Measurements from ENCODE around the gene ZFAND6. TPM values are rescaled to one million over a fixed set of nuclear protein-coding genes. Genes with fewer than 3 reads are reported as not detected.
"Not testable (repeated sequence)": the region's sequence is repeated elsewhere in the genome, so short reads cannot be mapped to it uniquely, and the experiment has no call there.

ZFAND6 gene
- polyA plus RNA-seq, 3 donors from 2014 or later = 136 to 143 (median 136) TPM

DNA sequence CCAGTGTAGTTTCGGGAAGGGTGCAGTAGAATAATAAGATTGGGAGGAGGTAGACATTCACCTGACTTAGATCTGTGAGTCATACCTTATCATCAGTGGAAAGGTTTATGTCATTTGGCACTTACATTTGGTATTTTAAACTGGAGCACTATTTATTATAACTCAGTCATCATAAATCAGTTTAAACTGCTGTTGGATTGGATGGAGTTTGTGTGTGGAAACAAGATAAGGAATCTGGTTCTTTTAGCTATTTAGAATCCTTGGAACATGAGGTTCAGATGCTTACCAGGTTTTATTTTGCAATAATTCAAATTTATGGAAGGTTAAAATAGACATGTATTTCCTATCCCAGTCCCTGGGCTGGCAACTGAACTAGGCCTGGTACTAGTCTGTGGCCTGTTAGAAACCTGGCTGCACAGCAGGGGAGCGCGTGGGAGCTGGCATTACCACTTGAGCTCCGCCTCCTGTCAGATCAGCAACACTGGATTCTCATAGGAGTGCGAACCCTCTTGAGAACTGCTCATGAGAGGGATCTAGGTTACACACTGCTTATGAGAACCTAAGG lies 34.5 kb downstream of the ZFAND6 start:
- no peak for DNase-seq
- Mint-ChIP-seq H3K4me1 (peaks cover 43 to 75% of the 10 kb centered on the region in 2 donors), H3K9me3 (no peaks in the 10 kb centered on the region)

DNA sequence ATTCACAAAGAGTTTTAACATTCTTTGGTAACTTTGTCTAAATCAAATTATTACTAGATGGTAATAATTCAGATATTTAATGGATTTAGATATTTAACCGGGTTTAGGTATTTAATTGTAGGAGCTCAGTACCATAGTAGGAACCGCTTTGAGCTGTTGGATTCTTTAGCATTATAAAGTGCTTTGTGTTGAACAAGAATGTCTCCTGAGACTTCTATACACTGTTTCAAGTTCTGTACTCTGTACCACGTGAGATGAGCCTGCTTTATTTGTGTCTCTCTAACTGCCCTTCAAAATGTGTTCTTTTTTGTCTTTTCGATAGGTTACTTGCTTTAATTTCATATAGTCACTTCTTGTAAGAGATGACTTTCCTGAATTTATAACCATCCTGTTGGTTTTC lies 36.0 kb downstream of the ZFAND6 start:
- no peaks in the 10 kb centered on the region for H3K36me3 Mint-ChIP-seq
- H3K4me3 Mint-ChIP-seq = no peak overlapping the region
- H3K27ac Mint-ChIP-seq = peak overlapping the region in 1 of 6 donors; percentile 40
- DNase-seq = no peak
- peaks cover 37 to 75% of the 10 kb centered on the region in 2 donors for H3K4me1 Mint-ChIP-seq
- H3K9me3 Mint-ChIP-seq = no peaks in the 10 kb centered on the region
- H3K27me3 Mint-ChIP-seq (ENCODE audit: low read depth in 3 of 3) = peaks cover 0 to 4% (median 0%) of the 10 kb centered on the region in 3 donors

More for the DNA sequence above, 34.5 kb downstream of the ZFAND6 start:
- Mint-ChIP-seq H3K36me3 (no peaks in the 10 kb centered on the region), H3K27ac (no peak overlapping the region), H3K4me3 (no peak overlapping the region), H3K27me3 (ENCODE audit: low read depth in 3 of 3) (peaks cover 0 to 4% (median 0%) of the 10 kb centered on the region in 3 donors)

- Mint-ChIP-seq H3K27ac (peak overlapping the region in 1 of 6 donors; percentile 40), H3K9me3 (no peaks in the 10 kb centered on the region), H3K36me3 (no peaks in the 10 kb centered on the region), H3K27me3 (ENCODE audit: low read depth in 3 of 3) (peaks cover 0 to 4% (median 0%) of the 10 kb centered on the region in 3 donors), H3K4me3 (no peak overlapping the region), H3K4me1 (peaks cover 36 to 74% of the 10 kb centered on the region in 2 donors)
- DNase-seq = no peak
Measured at GRCh38 chr15:80095969-80096368, 36.5 kb downstream of the ZFAND6 start.

DNA sequence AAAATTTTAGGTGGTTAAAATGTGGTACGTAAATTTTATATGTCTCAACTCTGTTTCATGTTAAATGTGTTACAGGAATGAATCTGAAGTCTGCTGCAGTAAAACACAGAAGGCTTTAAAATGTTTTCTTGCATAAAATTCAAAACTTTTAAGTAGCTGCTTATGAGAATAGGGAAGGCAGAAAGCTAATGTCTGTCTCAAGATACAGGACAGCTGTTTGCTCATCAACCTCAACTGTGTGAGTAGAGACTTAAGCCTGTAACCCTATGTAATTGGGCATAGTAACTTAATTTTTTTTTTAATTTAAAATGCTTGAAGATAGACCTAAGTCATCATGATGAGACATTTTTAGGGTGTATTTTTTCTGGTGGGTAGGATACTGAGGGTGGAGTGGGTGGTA lies 38.9 kb downstream of the ZFAND6 start:
- no peak for DNase-seq
- no peaks in the 10 kb centered on the region for H3K9me3 Mint-ChIP-seq
- H3K27ac Mint-ChIP-seq = no peak overlapping the region
- peaks cover 0 to 3% (median 0%) of the 10 kb centered on the region in 3 donors for H3K36me3 Mint-ChIP-seq
- H3K4me1 Mint-ChIP-seq = peaks cover 39 to 77% of the 10 kb centered on the region in 2 donors
- no peak overlapping the region for H3K4me3 Mint-ChIP-seq
- peaks cover 0 to 4% (median 0%) of the 10 kb centered on the region in 3 donors for H3K27me3 Mint-ChIP-seq (ENCODE audit: low read depth in 3 of 3)

- DNase-seq = no peak
- H3K27ac Mint-ChIP-seq = no peak overlapping the region
- H3K36me3 Mint-ChIP-seq = peaks cover 0 to 3% (median 0%) of the 10 kb centered on the region in 3 donors
- H3K27me3 Mint-ChIP-seq (ENCODE audit: low read depth in 3 of 3) = no peaks in the 10 kb centered on the region
- H3K4me1 Mint-ChIP-seq = peaks cover 34 to 77% of the 10 kb centered on the region in 2 donors
- H3K9me3 Mint-ChIP-seq = no peaks in the 10 kb centered on the region
- H3K4me3 Mint-ChIP-seq = peak overlapping the region in 1 of 5 donors; percentile 46
Measured at GRCh38 chr15:80099241-80099640, 39.8 kb downstream of the ZFAND6 start.

DNA sequence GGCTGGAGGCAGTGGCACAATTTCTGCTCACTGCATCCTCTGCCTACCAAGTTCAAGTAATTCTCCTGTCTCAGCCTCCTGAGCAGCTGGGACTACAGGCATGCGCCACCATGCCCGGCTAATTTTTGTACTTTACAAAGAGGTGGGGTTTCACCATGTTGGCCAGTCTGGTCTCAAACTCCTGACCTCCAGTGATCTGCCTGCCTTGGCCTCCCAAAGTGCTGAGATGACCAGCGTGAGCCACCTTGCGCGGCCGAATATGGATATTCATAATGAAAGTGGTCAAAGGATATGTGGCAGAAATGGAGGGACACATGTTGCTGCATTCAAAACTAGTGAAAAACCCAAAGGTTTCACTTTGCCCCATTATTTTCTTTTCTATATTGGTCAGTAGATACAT lies 40.2 kb downstream of the ZFAND6 start:
- H3K27me3 Mint-ChIP-seq (ENCODE audit: low read depth in 3 of 3); H3K36me3 Mint-ChIP-seq; H3K27ac Mint-ChIP-seq; DNase-seq; H3K9me3 Mint-ChIP-seq: not testable (repeated sequence)
- Mint-ChIP-seq H3K4me1 (peaks cover 32 to 77% of the 10 kb centered on the region in 2 donors), H3K4me3 (peak overlapping the region in 1 of 5 donors; percentile 10)

- H3K4me1 Mint-ChIP-seq = peaks cover 33 to 77% of the 10 kb centered on the region in 2 donors
Measured at GRCh38 chr15:80100247-80100646, 40.8 kb downstream of the ZFAND6 start.

DNA sequence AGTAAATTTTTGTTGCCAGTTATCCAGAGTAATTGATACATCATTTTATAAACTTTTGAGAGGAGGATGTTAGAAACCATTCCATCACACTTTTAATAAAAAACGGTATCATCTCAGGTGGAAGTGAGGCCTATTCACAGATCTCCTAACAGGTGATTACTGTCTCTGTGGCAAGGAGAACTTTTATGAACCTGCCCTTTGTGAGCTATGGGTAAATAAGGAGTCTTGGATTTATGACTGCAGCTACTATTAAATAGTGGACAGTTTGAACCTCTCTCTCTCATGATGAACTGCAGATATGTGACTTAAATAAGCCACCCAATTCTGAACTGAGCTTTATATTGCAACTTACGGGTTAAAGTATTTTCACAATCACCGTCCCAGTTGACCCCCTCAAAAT lies 45.7 kb downstream of the ZFAND6 start:
- H3K27me3 Mint-ChIP-seq (ENCODE audit: low read depth in 3 of 3) = no peaks in the 10 kb centered on the region
- no peak overlapping the region for H3K27ac Mint-ChIP-seq
- no peak for DNase-seq
- H3K9me3 Mint-ChIP-seq = no peaks in the 10 kb centered on the region
- H3K4me3 Mint-ChIP-seq = no peak overlapping the region
- H3K36me3 Mint-ChIP-seq = peaks cover 0 to 7% (median 0%) of the 10 kb centered on the region in 3 donors
- H3K4me1 Mint-ChIP-seq = peaks cover 52 to 82% of the 10 kb centered on the region in 2 donors

More at GRCh38 chr15:80100247-80100646, 40.8 kb downstream of the ZFAND6 start:
- Mint-ChIP-seq H3K27me3 (ENCODE audit: low read depth in 3 of 3) (no peaks in the 10 kb centered on the region), H3K9me3 (no peaks in the 10 kb centered on the region), H3K36me3 (peaks cover 0 to 7% (median 0%) of the 10 kb centered on the region in 3 donors), H3K27ac (peak overlapping the region in 1 of 6 donors; percentile 24), H3K4me3 (no peak overlapping the region)
- DNase-seq = no peak

DNA sequence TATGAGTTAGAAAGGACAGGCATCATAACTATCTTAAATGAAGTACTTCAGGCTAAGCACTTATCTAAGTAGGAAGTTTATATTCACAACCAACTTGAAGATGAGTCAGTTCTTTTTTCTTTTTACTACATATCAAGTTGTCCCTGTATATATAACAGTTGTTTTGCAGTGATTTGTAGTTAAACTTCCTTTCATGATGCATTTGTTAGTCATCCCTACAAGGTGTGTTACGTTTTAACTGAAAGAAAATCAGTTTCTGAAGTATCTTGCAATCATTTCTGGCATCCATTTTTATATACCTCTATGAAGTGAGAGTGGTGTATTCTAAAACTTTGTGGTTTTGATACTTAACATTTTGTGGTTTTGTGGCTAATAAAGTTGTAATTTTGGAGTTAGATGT lies 46.1 kb downstream of the ZFAND6 start:
- Mint-ChIP-seq H3K27me3 (ENCODE audit: low read depth in 3 of 3) (no peaks in the 10 kb centered on the region), H3K9me3 (no peaks in the 10 kb centered on the region), H3K36me3 (peaks cover 0 to 7% (median 0%) of the 10 kb centered on the region in 3 donors), H3K4me3 (no peak overlapping the region), H3K4me1 (peaks cover 52 to 82% of the 10 kb centered on the region in 2 donors), H3K27ac (no peak overlapping the region)
- DNase-seq = no peak

GRCh38 chr15:80106051-80106450 lies 46.6 kb downstream of the ZFAND6 start:
- no peaks in the 10 kb centered on the region for H3K27me3 Mint-ChIP-seq (ENCODE audit: low read depth in 3 of 3)
- no peak for DNase-seq
- no peak overlapping the region for H3K4me3 Mint-ChIP-seq
- no peak overlapping the region for H3K27ac Mint-ChIP-seq
- H3K36me3 Mint-ChIP-seq = peaks cover 0 to 7% (median 0%) of the 10 kb centered on the region in 3 donors
- H3K9me3 Mint-ChIP-seq = no peaks in the 10 kb centered on the region
- peaks cover 54 to 83% of the 10 kb centered on the region in 2 donors for H3K4me1 Mint-ChIP-seq

DNA sequence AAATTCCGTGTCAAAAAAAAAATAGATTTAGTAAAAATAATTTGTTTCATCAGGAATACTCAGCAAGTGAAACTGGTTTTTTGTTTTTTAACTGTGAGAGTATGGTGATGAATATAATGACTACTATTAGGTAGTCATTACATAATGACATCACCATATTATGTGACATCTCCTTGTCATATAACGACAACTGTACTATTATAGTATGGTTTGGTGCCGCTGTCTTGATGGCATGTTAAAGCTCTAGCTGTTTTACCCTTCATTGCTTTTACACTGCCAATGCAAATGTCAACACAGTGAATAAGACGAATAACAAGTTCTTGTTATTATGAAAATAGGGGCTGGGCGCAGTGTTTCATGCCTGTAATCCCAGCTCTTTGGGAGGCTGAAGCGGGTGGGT lies 47.7 kb downstream of the ZFAND6 start:
- Mint-ChIP-seq H3K27ac (no peak overlapping the region), H3K27me3 (ENCODE audit: low read depth in 3 of 3) (no peaks in the 10 kb centered on the region), H3K36me3 (peaks cover 0 to 4% (median 0%) of the 10 kb centered on the region in 3 donors), H3K4me1 (peaks cover 53 to 84% of the 10 kb centered on the region in 2 donors), H3K4me3 (no peak overlapping the region), H3K9me3 (no peaks in the 10 kb centered on the region)
- no peak for DNase-seq

GRCh38 chr15:80107774-80108173 lies 48.3 kb downstream of the ZFAND6 start:
- no peak overlapping the region for H3K27ac Mint-ChIP-seq
- peaks cover 50 to 81% of the 10 kb centered on the region in 2 donors for H3K4me1 Mint-ChIP-seq

DNA sequence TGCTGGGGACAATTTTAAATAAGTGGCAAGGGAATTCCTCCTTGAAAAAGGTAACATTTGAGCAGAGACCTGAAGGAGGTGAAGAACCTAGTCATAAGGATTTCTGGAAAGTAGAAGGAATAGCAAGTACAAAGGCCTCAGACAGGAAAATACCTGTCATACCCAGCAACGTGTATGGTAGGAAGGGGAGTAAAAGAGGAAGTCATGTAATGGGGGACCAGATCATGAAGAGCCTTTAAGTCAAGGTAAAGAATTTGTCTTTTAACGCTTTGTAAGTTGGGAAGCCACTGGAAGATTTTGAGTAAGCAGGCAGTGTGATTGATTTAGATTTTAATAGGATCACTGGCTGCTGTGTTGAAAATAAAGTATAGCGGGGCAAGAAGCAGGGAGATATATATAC lies 49.9 kb downstream of the ZFAND6 start:
- Mint-ChIP-seq H3K4me3 (no peak overlapping the region), H3K27me3 (ENCODE audit: low read depth in 3 of 3) (no peaks in the 10 kb centered on the region), H3K4me1 (peaks cover 50 to 78% of the 10 kb centered on the region in 2 donors), H3K36me3 (peaks cover 0 to 3% (median 0%) of the 10 kb centered on the region in 3 donors), H3K9me3 (no peaks in the 10 kb centered on the region), H3K27ac (peak overlapping the region in 5 of 6 donors; percentile 13 to 64 (median 42))
- DNase-seq = no peak

More at GRCh38 chr15:80107774-80108173, 48.3 kb downstream of the ZFAND6 start:
- DNase-seq = no peak
- H3K36me3 Mint-ChIP-seq = peaks cover 0 to 4% (median 0%) of the 10 kb centered on the region in 3 donors
- H3K9me3 Mint-ChIP-seq = no peaks in the 10 kb centered on the region
- no peak overlapping the region for H3K4me3 Mint-ChIP-seq
- H3K27me3 Mint-ChIP-seq (ENCODE audit: low read depth in 3 of 3) = no peaks in the 10 kb centered on the region

GRCh38 chr15:80110920-80111319 lies 51.4 kb downstream of the ZFAND6 start:
- H3K36me3 Mint-ChIP-seq = no peaks in the 10 kb centered on the region
- peaks cover 47 to 75% of the 10 kb centered on the region in 2 donors for H3K4me1 Mint-ChIP-seq
- no peak overlapping the region for H3K4me3 Mint-ChIP-seq
- H3K27me3 Mint-ChIP-seq (ENCODE audit: low read depth in 3 of 3) = no peaks in the 10 kb centered on the region
- H3K27ac Mint-ChIP-seq = peak overlapping the region in 1 of 6 donors; percentile 18
- no peaks in the 10 kb centered on the region for H3K9me3 Mint-ChIP-seq
- no peak for DNase-seq

DNA sequence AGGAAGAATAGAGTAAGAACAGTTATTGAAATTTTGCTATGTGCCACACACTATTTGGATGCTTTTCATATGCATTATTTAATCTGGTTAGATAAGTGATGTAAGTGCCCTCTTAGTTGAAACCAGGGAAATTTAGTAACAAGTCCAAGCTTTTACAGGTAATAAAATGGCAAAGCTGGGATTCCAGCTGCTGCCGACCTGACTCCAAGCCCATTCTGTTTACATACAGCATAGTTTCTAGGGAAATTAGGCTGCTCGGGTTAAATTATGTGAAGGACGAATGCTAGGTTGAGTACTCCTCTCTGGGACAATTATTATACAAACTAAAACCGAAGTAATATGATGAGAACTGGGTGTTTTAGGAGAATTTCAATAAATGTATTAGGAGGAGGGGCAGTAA lies 54.6 kb downstream of the ZFAND6 start:
- Mint-ChIP-seq H3K4me1 (peaks cover 38 to 70% of the 10 kb centered on the region in 2 donors), H3K4me3 (no peak overlapping the region), H3K27me3 (ENCODE audit: low read depth in 3 of 3) (peaks cover 0 to 3% (median 0%) of the 10 kb centered on the region in 3 donors), H3K36me3 (no peaks in the 10 kb centered on the region), H3K27ac (no peak overlapping the region), H3K9me3 (no peaks in the 10 kb centered on the region)
- DNase-seq = no peak
